DMS79 (cell line): ENCODE measurements around the gene FOXC1.

Experiments
- DNase-seq: peaks from one replicate; lab custom pipeline; 2025; lab: John Stamatoyannopoulos, UW

Gene FOXC1

GRCh38 chr6:1584996-1585668 lies 24.6 kb upstream of the FOXC1 start:
- no peak for DNase-seq

GRCh38 chr6:1585669-1586049 lies 24.1 kb upstream of the FOXC1 start:
- DNase-seq: no peak

GRCh38 chr6:1586256-1586655 lies 23.5 kb upstream of the FOXC1 start:
- no peak for DNase-seq

GRCh38 chr6:1586861-1587450 lies 22.8 kb upstream of the FOXC1 start:
- no peak for DNase-seq

GRCh38 chr6:1587546-1587945 lies 22.2 kb upstream of the FOXC1 start:
- no peak for DNase-seq

- DNase-seq: no peak
Measured at GRCh38 chr6:1587977-1588376, 21.7 kb upstream of the FOXC1 start.

- no peak for DNase-seq
Measured at GRCh38 chr6:1589208-1589607, 20.5 kb upstream of the FOXC1 start.

DNA sequence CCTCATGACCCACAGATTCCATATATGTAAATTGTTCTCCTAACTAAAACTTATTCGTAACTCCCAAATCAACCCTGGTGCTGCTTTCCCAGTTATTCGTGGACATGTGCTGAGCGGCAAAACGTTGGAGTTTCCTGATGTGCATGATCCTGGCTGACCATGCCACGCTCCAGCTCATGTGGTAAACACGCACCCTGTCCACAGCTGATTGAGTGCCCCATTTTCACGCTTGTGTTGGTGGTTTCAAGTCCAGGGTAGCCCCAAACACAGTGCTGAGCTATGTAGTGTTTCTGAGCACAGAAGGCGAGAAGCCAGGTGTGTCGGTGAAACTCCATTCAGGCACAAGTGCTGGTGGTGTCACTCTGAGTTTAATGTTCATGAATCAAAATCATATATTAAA lies 19.1 kb upstream of the FOXC1 start:
- DNase-seq: no peak

DNA sequence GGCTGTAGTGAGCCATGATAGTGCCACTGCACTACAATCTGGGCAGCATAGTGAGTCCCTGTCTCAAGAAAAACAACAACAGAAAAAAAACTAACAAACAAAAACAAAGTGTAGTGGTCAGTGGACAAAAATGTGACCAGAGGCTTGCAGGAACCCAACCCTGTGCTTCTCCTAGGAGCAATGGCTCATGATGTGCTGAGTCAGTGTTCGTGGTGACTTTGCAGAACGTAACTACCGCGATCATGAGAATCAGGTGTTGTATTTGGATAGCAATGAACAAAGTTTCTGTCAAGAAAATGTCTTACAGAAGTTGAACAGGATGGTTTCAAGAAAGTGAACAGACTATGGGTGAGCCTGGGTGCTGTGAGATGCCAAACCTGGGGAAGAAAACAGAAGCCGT lies 18.5 kb upstream of the FOXC1 start:
- DNase-seq: no peak

DNA sequence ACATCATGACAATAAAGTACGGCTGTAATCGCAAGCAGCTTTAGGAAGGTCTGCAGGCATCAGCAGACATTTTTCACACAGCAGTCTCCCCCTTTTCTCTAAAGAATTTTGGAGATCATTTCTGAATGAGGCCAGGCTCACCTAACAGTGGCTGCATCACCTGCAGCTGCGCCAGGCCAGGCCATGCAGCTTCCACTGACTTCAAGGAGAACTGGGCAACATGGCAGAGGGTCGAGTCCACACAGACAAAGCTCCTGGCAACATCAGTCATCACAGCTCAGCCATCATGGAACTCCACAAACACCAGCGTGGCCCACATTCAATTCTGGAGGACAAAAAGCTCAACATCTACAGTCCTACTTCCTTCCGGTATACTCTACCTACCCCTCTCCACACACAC lies 17.8 kb upstream of the FOXC1 start:
- no peak for DNase-seq

- DNase-seq: no peak
Measured at GRCh38 chr6:1592852-1593251, 16.9 kb upstream of the FOXC1 start.

DNA sequence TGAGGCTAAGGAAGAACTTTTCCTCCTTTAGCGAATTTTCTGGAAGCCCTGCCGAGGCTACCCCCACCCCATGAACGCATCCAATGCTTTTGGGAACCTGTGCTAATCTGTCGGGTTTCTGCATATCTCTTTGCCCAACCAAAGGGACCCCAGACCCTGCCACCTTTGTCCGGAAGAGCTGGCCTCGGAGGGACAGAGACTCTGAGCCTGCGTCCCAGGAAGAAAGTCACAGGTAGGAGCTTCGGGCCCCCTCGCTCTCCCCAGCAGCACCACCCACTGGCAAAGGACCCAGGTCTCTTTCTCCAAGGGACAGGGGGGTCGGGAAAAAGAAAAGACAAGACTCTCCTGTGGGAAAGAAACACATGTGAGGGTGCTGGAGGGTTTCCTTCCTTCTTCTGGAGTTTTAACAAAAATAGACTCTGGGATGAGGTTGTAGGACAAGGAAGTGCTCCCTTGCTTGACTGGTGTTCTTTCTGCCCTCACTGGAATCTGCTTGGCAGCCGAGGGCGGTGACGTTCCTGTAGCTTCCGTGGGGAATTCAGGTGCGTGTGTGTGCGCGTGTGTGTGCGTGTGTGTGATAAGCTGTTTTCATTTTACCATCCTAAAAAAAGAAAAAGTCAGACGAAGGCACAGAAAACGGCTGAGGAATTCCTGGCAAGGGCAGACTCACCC lies 16.3 kb upstream of the FOXC1 start:
- no peak for DNase-seq

DNA sequence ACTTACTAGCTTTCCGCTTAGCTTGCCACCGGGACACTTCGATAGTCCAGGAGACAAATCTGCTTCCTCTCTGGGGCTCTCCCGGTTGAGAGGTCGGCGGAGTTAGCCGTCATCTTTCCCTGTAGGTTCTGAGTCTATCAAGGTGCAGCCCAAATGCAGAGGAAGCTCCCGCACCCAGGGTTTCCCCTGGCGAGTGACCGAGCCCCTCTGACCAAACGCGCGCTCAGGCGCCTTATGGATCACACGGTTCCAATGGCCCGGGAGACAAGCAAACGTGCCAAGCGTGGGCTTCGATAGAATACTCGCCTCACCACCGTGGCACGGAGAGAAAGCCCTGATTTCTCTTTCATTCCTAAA lies 15.8 kb upstream of the FOXC1 start:
- no peak for DNase-seq

DNA sequence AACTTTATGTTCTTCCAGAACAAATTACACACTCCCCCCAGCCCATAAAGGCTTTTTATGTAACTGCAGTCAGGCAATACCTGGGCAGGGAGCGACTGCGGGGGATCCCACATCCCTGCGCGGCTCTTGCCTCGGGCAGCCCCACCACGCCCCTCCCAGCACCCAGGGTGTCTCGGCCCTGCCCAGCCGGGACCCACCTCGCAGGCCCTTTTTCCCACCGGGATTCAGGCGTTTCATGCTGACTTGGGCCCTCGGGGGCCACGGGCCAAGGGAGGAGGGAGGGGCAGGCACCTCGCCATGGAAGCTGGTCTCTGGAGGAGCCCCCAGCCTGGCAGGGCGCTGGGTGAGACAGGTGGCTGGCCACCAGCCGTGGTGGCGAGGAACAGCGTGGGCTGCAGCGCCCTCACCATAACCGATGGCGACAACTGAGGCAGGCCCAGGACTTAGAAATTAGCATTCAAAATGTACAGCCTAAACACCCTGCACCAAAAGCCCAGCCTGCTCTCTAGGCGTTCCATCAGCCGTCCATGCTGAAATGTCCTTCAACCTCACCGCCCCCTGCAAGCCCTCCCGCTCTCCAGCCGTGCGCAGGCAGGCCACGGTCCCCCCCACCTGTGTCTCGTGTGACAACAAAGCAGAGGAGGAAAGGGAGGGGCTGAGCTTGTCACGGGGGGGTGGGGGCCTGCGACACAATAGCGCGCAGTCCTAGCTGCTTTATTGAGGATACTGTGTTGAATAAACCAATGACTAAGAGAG lies 15.1 kb upstream of the FOXC1 start:
- DNase-seq: no peak

- no peak for DNase-seq
Measured at GRCh38 chr6:1595271-1596087, 14.2 kb upstream of the FOXC1 start.

DNA sequence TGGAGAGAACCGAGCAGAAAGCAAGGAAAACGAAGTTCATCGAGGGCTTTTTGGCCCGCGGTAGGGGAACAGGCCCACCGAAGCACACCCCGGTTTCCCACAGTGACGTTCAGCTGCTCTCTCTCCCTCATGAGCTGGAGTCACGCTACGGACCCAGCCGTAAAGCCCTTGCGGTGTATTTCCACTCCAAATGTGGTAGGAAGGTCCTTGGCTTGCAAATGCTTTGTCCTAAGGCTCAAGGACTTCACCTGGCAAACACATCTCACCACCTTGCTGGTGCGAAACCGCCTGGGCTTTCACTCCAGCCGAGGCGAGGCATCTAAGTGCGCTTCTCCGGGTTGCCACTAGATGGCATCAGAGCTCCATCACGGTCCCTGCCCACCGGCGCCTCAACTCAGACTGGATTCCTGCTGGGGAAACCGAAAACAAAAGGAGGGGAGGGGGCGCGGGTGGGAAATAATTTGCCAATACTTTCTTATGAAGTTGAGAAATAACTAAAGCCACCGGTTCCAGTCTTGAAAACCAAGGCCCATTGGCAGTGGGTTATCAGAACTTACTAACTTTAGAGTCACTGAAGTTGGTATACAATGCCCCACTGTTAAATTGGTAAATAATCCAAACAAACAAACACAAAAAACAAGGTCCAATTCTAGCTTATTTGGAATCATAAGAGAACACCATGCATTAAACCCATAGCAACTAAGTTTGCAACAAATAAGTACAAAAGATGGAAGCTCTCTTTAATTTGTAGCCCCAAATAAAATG lies 13.4 kb upstream of the FOXC1 start:
- peak; percentile 33 for DNase-seq

DNA sequence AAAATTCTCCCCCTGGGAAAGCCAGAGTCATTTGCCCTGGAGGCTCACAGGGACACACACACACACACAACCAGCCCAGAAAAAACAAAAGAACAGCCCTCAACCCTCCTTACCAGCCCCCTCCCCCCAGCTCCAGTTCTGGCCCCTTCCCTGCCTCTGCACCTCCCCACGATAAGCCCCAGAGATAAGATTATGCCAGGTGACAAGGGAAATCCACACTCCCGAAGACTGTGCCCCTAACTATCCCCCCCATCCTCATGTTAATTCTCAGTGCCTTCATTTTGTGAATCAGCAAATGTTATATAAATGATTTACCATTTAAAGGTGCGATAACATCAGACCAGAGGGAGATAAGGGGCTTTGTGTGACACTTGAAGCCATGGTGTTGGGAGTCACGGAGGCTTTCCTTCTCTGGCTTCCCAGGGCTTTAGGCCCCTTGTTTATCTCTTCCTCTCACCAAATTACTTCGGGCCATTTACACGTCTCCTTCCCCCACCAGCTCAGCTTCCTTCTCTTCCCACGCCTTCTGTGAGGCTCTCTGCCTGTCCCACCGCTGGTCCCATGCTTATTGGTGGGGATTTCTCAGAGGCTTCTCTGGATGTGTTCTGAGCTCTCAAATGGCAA lies 12.5 kb upstream of the FOXC1 start:
- no peak for DNase-seq

DNA sequence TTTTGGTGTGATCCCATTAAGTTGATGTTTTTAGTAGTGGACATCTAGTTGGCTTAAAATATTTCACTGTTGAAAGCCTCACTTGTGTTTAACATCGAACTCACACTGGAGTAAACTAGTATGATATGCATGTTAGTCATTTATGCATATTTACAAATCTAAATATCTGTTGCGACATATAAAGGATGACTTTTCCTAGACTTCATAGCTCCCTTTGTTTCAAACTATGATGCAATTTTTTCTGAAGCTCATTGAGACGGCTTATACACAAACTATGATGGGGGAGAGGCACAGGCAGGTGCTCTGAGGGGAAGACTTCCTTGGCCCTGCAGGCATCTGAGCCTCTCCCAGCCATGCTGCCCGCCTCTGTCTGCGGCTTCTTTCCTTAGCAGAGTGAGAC lies 11.8 kb upstream of the FOXC1 start:
- no peak for DNase-seq

DNA sequence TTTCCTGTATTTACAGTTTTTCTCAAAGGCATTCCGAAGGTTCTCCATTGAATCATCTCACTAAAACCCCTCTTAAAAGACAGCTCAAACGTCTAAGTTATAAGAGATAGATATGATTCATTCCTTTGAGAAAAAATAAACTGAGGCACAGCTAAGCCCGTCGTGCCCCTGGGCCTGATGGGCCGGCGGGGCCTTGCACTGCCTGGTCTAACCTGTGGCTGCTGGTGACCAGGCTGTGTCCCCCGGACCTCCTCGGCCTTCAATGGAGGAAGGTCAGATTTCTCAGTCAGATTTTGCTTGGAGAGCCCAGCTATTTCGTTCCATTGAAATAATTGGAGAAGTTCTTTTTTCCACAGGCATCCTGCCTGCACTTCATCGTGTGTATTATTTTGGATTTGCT lies 11.3 kb upstream of the FOXC1 start:
- DNase-seq: no peak

GRCh38 chr6:1598886-1599285 lies 10.8 kb upstream of the FOXC1 start:
- DNase-seq: no peak

- no peak for DNase-seq
Measured at GRCh38 chr6:1599469-1599868, 10.2 kb upstream of the FOXC1 start.
